GM18511 (cell line): ENCODE data around the gene UTS2.

ENCODE experiments used
- ATAC-seq: cut with Tn5 transposase; IDR thresholded peaks from one replicate; pipeline ENCODE4 v1.9.1; 2021; ENCODE audit warnings: mild to moderate bottlenecking, moderate library complexity; ENCODE audit not compliant: unreplicated experiment

The UTS2 gene

DNA sequence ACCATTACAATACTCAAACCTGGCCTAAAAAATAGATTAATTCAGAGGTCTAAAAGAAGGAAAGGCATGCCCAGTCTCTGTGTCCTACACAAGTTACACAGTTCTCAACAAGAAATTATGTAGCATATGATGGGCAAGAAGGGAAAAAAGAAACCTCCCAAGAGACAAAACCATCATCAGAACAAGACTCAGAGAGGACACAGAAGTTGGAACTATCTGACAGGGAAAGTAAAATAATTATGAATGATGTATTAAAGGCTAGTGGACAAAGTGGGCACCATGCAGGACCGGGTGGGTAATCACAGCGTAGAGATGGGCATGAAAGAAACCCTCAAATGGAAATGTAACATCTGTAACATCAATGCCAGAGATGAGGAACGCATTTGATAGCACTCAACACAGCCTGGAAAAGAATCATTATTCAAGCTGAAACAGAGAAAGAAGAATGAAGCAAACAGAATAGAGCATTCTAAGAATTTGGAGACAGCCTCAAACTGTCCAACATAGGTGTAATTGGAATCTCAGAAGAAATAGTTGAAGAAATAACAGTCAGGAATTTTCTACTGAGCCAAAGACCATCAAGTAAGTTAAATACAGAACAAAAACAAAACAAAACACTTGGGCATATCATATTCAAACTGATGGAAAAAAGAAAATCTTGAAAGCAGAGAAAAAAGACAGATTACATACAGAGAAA, 39.0 kb downstream of the UTS2 start:
- no peak for ATAC-seq

DNA sequence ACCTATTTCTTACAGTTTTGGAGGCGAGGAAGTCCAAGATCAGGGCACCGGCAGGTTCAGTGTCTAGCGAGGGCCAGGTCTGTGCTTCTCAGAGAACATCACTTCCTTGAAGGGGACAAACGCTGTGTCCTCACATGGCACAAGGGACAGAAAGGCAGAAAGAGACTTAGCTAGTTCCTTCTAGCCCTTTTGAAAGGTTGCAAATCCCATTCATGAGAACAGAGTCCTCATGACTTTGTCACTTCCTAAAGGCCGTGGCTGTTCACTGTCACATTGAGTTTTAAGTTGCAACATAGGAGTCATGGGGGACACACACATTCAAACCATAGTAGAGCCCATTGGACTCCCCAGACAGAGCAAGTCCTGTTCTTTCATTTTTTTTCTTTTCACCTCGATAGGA, 41.4 kb downstream of the UTS2 start:
- no peak for ATAC-seq

DNA sequence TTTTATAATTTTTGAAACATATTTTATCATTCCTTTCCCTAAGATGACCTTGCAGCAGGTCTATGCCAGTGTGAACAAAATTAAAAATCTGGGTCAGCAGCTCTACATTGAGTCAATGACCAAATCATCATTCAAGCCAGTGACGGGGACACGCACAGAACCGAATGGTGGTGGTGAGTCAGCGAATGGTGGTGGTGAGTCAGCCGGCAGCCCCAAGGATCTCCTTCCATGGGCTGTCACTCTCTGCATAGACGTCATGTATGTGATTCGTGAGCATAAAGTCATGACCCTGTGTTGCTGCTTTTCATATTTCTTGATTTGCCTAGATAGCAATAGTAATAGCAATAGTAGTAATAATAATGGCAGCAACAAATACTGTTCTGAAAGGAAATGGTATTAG, 42.5 kb downstream of the UTS2 start:
- ATAC-seq: no peak

DNA sequence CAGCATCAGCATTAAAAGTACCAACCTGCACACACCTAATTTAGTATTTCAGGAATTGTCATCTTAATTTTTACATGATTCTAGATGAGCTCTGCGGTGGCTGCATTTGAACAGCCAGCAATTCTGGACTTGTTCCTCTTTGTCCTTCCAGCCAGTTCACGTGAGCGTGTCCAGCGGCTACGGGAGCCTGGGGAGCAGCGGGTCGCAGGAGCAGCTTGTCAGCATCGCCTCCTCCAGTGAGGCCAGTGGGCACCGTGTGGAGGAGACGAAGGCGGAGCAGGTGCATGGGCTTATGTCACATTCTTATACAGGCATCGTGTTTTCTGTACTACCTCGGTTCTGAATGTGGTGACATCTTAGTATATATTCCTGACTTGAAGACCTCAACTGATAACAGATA, 43.1 kb downstream of the UTS2 start:
- ATAC-seq: no peak

DNA sequence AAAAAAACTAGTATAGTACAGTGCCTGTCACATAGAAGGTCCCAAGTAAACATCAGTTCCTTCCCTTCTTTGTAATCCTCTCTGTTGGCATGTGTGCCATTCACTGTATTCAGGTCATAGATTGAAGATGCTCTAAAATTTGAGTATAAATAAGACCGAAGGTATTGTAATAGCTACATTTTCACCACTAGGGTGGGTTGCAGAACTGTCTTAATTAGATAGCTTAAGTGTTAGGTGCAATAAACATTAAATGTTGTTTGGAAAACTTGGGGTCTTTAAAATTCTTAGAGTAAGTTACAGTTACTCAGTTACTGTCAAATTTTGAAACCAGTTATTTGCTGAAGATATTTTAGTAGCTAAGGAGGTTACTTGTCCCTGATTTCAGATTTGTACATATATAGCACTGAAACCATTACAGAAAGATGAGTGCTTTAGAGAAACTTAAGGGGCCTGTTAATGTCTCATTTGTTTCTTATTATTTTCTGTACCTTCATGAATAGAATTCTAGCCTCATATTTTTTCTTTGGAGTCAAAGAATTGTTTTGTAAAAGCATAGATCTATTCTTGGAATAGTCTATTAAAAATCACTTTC, 44.5 kb downstream of the UTS2 start:
- ATAC-seq: no peak

DNA sequence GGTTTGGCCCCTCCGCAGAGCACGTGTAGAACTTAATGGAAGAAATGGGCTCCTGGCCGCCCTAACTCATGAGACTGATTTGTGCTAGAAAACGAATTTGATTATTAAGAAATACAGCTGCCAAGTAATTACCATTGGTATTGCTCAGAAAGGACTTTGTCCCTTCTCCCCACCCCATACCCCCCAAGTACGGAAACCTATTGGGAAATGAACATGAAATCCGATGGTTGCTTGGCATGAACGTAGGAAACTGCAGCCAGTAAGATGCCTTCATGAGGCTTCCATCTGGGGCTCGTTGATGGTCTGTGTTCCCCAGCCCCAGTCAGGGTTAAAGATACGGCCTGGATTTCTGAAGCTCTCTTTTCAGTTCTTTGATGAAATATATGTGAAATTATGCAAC, 47.4 kb downstream of the UTS2 start:
- ATAC-seq: no peak
